ENCODE results near the gene FCER1G. TPM values are rescaled to one million over a fixed set of nuclear protein-coding genes. Genes with fewer than 3 reads are reported as not detected.

The FCER1G gene
- total RNA-seq, 2 donors from 2014 or later: 0.68 to 0.69 TPM

DNA sequence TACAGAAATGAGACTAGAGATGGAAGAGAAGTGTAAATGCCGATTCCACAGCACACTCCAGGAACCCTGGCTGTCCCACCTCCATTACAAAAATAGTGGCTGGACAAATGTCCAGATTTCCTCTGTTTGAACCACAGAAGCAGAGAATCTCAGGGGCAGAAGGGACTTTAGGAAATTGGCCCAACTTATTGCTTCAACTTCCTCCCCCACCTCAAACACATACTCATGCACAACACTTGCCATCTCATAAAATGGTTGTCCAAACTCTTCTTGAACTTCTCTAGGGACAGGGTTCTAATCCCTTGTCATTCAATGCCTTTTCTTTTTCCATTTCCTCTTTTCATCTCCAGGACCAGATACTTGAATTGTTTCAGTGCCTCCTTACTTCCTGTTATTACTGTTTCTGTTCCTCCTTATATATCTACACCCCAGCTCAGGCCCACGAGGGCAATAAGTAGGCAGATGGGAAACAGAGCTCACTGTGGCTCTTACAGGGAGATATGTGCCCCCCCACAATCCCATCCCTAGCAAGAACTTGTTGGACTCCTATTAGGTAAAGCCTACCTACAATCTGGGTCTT, 29.3 kb upstream of the FCER1G start:
- H3K36me3 Mint-ChIP-seq (ENCODE audit: low read depth): no peaks in the 10 kb centered on the region
- H3K9me3 Mint-ChIP-seq: no peaks in the 10 kb centered on the region
- WGBS, 2 experiments (ENCODE audit: insufficient coverage in 1 of 2, insufficient read length in 1 of 2): 88 to 100% methylated on average over 1 to 2 of the region's 2 CpGs
- DNase-seq: no peak
- TF ChIP-seq, protein P1, sequence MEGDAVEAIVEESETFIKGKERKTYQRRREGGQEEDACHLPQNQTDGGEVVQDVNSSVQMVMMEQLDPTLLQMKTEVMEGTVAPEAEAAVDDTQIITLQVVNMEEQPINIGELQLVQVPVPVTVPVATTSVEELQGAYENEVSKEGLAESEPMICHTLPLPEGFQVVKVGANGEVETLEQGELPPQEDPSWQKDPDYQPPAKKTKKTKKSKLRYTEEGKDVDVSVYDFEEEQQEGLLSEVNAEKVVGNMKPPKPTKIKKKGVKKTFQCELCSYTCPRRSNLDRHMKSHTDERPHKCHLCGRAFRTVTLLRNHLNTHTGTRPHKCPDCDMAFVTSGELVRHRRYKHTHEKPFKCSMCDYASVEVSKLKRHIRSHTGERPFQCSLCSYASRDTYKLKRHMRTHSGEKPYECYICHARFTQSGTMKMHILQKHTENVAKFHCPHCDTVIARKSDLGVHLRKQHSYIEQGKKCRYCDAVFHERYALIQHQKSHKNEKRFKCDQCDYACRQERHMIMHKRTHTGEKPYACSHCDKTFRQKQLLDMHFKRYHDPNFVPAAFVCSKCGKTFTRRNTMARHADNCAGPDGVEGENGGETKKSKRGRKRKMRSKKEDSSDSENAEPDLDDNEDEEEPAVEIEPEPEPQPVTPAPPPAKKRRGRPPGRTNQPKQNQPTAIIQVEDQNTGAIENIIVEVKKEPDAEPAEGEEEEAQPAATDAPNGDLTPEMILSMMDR (conservative IDR thresholded peaks at IDR 0.05): no peak
- H3K4me1 Mint-ChIP-seq: no peaks in the 10 kb centered on the region
- Histone ChIP-seq H3K4me3 (ENCODE audit: low read length) (no peak overlapping the region), H3K4me1 (ENCODE audit: control insufficient read depth, insufficient read depth, low read length) (no peaks in the 10 kb centered on the region), H3K9me3 (ENCODE audit: control insufficient read depth, low read length) (no peaks in the 10 kb centered on the region), H3K27ac (ENCODE audit: low read depth, low read length) (no peak overlapping the region), H3K36me3 (ENCODE audit: control insufficient read depth, insufficient read depth, low read length) (no peaks in the 10 kb centered on the region), H3K27me3 (ENCODE audit: control insufficient read depth, insufficient read depth, low read length, poor library complexity, severe bottlenecking) (no peaks in the 10 kb centered on the region), H3K9ac (ENCODE audit: extremely low read depth, low read length, poor library complexity, severe bottlenecking) (no peak overlapping the region)
- H3K4me3 Mint-ChIP-seq: no peak overlapping the region
- no peaks in the 10 kb centered on the region for H3K27me3 Mint-ChIP-seq (ENCODE audit: insufficient read depth)
- H3K27ac Mint-ChIP-seq: no peak overlapping the region

GRCh38 chr1:161187311-161187710, 27.8 kb upstream of the FCER1G start:
- Histone ChIP-seq H3K4me1 (ENCODE audit: control insufficient read depth, insufficient read depth, low read length) (no peaks in the 10 kb centered on the region), H3K9ac (ENCODE audit: extremely low read depth, low read length, poor library complexity, severe bottlenecking) (no peak overlapping the region), H3K36me3 (ENCODE audit: control insufficient read depth, insufficient read depth, low read length) (no peaks in the 10 kb centered on the region), H3K27ac (ENCODE audit: low read depth, low read length) (no peak overlapping the region), H3K4me3 (ENCODE audit: low read length) (no peak overlapping the region), H3K27me3 (ENCODE audit: control insufficient read depth, insufficient read depth, low read length, poor library complexity, severe bottlenecking) (no peaks in the 10 kb centered on the region), H3K9me3 (ENCODE audit: control insufficient read depth, low read length) (no peaks in the 10 kb centered on the region)
- Mint-ChIP-seq H3K9me3 (no peaks in the 10 kb centered on the region), H3K4me3 (no peak overlapping the region), H3K4me1 (peaks cover 3% of the 10 kb centered on the region), H3K27me3 (ENCODE audit: insufficient read depth) (no peaks in the 10 kb centered on the region), H3K27ac (no peak overlapping the region), H3K36me3 (ENCODE audit: low read depth) (no peaks in the 10 kb centered on the region)
- TF ChIP-seq, protein P1 (conservative IDR thresholded peaks at IDR 0.05): no peak
- 88 to 100% methylated on average over 3 of the region's 3 CpGs for WGBS, 2 experiments (ENCODE audit: insufficient coverage in 1 of 2, insufficient read length in 1 of 2)
- no peak for DNase-seq

GRCh38 chr1:161188381-161188780, 26.7 kb upstream of the FCER1G start:
- 96 to 98% methylated on average over 3 to 6 of the region's 6 CpGs for WGBS, 2 experiments (ENCODE audit: insufficient coverage in 1 of 2, insufficient read length in 1 of 2)
- no peak overlapping the region for H3K27ac ChIP-seq (ENCODE audit: low read depth, low read length)
- no peaks in the 10 kb centered on the region for H3K9me3 Mint-ChIP-seq
- H3K4me3 ChIP-seq (ENCODE audit: low read length): no peak overlapping the region
- no peak overlapping the region for H3K27ac Mint-ChIP-seq
- no peak for DNase-seq
- no peaks in the 10 kb centered on the region for H3K27me3 ChIP-seq (ENCODE audit: control insufficient read depth, insufficient read depth, low read length, poor library complexity, severe bottlenecking)
- no peaks in the 10 kb centered on the region for H3K36me3 ChIP-seq (ENCODE audit: control insufficient read depth, insufficient read depth, low read length)
- no peaks in the 10 kb centered on the region for H3K36me3 Mint-ChIP-seq (ENCODE audit: low read depth)
- H3K27me3 Mint-ChIP-seq (ENCODE audit: insufficient read depth): no peaks in the 10 kb centered on the region
- no peaks in the 10 kb centered on the region for H3K4me1 ChIP-seq (ENCODE audit: control insufficient read depth, insufficient read depth, low read length)
- H3K9ac ChIP-seq (ENCODE audit: extremely low read depth, low read length, poor library complexity, severe bottlenecking): no peak overlapping the region
- H3K9me3 ChIP-seq (ENCODE audit: control insufficient read depth, low read length): no peaks in the 10 kb centered on the region
- H3K4me1 Mint-ChIP-seq: peaks cover 4% of the 10 kb centered on the region
- TF ChIP-seq, protein P1 (conservative IDR thresholded peaks at IDR 0.05): no peak
- no peak overlapping the region for H3K4me3 Mint-ChIP-seq

All from endodermal cell (in vitro differentiated cells).